NCI-H146 treated with DMSO at 0.1 percent for 48 hours (cell line): ENCODE results near the gene ADAD1.

Source experiments
- DNase-seq: peaks from one replicate; lab custom pipeline; 2025; ENCODE audit not compliant: unreplicated experiment; lab: John Stamatoyannopoulos, UW

ADAD1 gene

DNA sequence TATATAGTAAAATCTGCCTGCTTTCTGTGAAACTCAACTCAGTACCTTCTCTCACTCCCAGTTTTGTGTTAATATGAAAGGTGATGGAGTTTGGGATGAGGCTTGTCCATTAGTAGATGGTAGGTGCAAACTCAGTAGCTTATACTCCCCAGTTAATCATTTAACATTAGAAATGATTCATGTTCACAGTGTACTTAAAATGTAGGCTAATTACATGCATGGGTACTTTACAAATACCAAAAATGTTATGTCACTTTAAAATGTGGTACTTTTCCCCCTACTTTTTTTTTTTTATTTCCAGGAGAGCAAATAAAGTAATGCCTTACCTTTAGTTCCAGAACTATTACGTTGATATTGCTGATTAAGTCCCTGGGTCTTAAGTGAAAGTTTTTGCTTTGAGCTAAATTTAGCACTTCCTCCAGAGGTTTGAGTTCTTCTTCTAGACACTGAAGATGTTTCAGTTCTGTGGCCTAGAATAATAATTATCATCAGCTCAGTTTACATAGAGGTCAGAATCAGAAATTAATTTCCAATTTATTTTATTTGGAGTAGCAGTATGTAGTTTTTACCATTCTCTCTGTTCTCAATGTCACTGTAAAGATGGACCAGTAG, 74.7 kb downstream of the ADAD1 start:
- no peak for DNase-seq

DNA sequence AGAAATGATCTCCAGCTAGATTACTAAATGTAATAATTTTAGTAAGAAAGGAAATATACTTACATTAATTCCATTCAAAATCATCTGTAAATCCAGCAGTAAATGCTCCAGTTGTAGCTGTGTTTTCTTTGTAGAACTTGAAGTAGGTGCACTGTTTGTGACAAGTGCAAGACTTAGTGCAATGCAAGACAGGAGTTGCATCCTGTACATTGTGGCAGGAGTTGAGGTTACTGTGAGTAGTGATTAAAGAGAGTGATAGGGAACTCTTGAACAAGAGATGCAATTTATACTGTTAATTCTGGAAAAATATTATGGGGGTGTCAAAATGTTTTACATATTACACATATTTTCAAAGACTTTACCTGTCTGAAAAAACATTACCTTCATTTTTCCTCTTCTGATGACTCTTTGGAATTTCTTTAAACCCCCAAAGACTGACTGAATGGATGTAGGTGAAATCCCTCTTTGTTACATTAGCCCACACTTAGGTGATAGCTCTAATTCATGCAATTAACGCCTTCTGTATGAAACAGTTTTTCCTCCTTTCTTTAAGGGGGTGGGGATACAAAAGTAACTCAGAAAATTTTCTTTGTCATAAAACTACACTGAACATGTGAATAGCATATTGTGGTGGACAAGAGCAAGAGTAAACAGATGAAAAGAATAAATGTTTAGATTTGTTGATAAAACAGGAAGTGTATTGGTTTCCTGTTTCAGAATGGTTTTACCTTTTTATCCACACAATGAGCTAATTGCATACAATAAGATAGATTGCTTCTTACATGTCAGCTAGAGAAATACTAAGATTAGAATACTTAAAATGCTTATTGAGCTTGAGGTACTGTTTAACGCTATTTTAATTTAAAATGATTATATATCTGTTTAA, 77.7 kb downstream of the ADAD1 start, which contains the start of gene IL2:
TSS of gene IL2 (minus strand) at position 495 of the 886 bp plus-strand sequence. CDS start at position 210, 285 bp downstream.
- no peak for DNase-seq

DNA sequence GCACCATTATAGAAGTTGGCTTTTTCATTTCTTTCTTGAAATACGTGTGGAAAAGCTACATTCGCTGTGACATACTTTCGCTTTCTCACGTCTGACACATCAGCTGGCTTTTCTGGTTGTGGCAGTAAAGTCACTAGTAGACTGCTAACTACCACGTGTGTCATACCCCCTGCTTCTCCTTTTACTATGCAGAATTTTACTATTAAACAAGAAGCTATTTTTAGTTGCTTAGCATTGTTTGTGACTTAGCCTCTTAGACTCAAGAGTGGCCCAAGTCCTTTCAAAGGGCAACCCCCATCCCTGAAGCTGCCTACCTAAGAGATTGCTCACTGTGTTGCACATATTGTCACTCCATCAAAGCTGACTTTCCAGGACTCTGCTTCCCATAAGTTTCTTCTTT, 79.8 kb downstream of the ADAD1 start:
- no peak for DNase-seq

DNA sequence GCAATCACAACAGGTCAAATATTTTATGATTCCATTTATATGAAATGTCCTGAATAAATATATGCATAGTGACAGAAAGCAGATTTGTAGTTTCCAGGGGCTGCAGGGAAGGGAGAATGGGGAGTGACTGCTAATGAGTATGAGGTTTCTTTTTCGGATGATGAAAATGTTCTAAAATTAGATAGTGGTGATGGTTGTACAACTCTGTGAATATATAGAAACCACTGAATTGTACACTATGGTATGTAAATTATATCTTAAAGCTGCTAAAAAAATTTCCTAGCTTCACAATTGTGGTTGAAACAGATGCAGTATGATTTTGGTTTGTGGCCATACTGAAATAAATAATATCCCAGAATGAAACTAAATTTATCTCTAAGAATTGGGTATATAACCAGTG, 90.6 kb downstream of the ADAD1 start:
- no peak for DNase-seq

DNA sequence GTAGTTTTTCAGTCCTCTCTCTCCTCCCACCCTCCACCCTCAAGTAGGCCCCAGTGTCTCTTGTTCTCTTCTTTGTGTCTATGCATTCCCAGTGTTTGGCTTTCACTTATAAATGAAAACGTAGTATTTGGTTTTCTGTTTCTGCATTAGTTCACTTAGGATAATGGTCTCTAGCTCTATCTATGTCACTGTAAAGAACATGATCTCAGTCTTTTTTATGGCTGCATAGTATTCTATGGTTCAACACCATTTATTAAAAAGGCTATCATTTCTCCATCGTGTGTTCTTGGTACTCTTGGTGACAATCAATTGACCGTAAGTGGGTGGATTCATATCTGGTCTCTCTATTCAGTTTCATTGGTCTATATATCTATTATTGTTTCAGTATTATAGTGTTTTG, 96.4 kb downstream of the ADAD1 start:
- DNase-seq: no peak

DNA sequence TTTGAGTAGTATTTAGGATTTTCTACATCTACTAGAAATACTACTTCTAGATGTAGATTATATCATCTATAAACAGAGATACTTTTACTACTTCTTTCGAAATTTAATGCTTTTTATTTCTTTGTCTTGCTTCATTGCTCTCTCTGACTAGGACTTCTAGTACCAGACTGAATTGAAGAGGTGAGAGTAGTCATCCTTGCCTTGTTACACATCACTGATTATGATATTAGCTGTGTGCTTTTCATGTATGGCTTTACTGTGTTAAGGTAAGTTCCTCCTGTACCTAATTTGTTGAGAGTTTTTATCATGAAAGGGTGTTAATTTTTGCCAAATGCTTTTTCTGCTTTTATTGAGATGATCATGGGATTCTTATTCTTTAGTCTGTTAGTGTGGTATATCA, 97.3 kb downstream of the ADAD1 start:
- no peak for DNase-seq

DNA sequence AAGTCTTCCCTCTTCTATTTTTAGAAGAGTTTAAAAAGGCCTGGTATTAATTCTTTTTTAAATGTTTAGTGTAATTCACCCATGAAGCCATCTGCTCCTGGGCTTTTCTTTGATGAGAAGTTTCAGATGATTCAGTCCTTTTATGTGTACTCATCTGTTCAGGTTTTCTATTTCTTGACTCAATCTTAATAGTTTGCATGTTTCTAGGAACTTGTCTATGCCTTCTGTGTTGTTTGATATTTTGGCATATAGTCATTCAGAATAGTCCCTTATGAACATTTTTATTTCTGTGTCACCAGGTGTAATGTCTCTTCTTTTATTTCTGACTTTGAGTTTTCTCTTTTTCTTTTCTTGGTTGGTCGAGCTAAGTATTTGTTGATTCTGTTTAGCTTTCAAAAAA, 97.9 kb downstream of the ADAD1 start:
- no peak for DNase-seq
